WTC11 (cell line): ENCODE results near the gene NEB. TPM values are rescaled to one million over a fixed set of nuclear protein-coding genes. Genes with fewer than 3 reads are reported as not detected.

Experiments
- ATAC-seq: fragments of 200-7000 bp; cut with Tn5 transposase; 2 replicates; pipeline ENCODE4 v1.10.0; 2021; ENCODE audit warnings: mild to moderate bottlenecking, moderate library complexity
- CTCF ChIA-PET: fragments of 300-600 bp; sonication (Branson Sonifier 250); formaldehyde crosslinking; loops from one replicate; lab custom pipeline; 2021; ENCODE audit warnings: antibody characterized with exemption; lab: Charles Lee
- POLR2A ChIA-PET: fragments of 350-600 bp; sonication (Branson Sonifier 250); formaldehyde crosslinking; loops from one replicate; lab custom pipeline; 2021; ENCODE audit warnings: antibody characterized with exemption; lab: Charles Lee
- DNase-seq: peaks from one replicate; pipeline ENCODE4 v3.0.0; 2021; ENCODE audit warnings: low spot score
- H3K27ac Mint-ChIP-seq: 2 replicates; pipeline ENCODE4 v1.8.0; 2021; ENCODE audit warnings: mixed read lengths
- H3K27me3 Mint-ChIP-seq: 2 replicates; pipeline ENCODE4 v1.8.0; 2021; ENCODE audit warnings: low read depth, mild to moderate bottlenecking, moderate library complexity, mixed read lengths
- H3K36me3 Mint-ChIP-seq: 2 replicates; pipeline ENCODE4 v1.8.0; 2021; ENCODE audit warnings: mixed read lengths
- H3K4me1 Mint-ChIP-seq: 2 replicates; pipeline ENCODE4 v1.8.0; 2022; ENCODE audit warnings: mixed read lengths
- H3K4me3 Mint-ChIP-seq: 2 replicates; pipeline ENCODE4 v1.8.0; 2021; ENCODE audit warnings: mild to moderate bottlenecking, moderate library complexity, mixed read lengths
- H3K9me3 Mint-ChIP-seq: 2 replicates; pipeline ENCODE4 v1.8.0; 2021; ENCODE audit warnings: mixed read lengths
- GTF2I ChIP-seq: fragments of 250-450 bp; sonication (Bioruptor Pico); conservative IDR thresholded peaks from 2 replicates; pipeline ENCODE4 v1.4.0; 2021; ENCODE audit warnings: mild to moderate bottlenecking
- PRRX2 ChIP-seq: fragments of 250-450 bp; sonication (Bioruptor Pico); IDR thresholded peaks from 2 replicates; pipeline ENCODE4 v1.8.0; 2021; ENCODE audit warnings: mild to moderate bottlenecking
- ZBTB21 ChIP-seq: sonication (generic); formaldehyde crosslinking; IDR thresholded peaks from 2 replicates; pipeline ENCODE4 v1.8.1; 2023; ENCODE audit warnings: mild to moderate bottlenecking, missing genetic modification reagents, borderline replicate concordance
- ZNF232 ChIP-seq: sonication (generic); formaldehyde crosslinking; IDR thresholded peaks from 2 replicates; pipeline ENCODE4 v1.8.0; 2022; ENCODE audit warnings: mild to moderate bottlenecking, missing genetic modification reagents
- total RNA-seq: library from RNA; stranded (reverse); gene quantifications from 3 replicates; pipeline ENCODE4 v1.2.3, GENCODE V29; 2021
- TF ChIP-seq, protein P1 (sequence below): sonication (generic); formaldehyde crosslinking; IDR thresholded peaks from 2 replicates; pipeline ENCODE4 v1.8.0; 2022; ENCODE audit warnings: missing genetic modification reagents
- TF ChIP-seq, protein P2 (sequence below): sonication (generic); formaldehyde crosslinking; IDR thresholded peaks from 2 replicates; pipeline ENCODE4 v1.8.1; 2023; ENCODE audit warnings: mild to moderate bottlenecking, missing genetic modification reagents, borderline replicate concordance
- TF ChIP-seq, protein P3 (sequence below): fragments of 250-450 bp; sonication (Bioruptor Pico); IDR thresholded peaks from 2 replicates; pipeline ENCODE4 v1.9.0; 2021; ENCODE audit warnings: mild to moderate bottlenecking
- TF ChIP-seq, protein P4 (sequence below): sonication (generic); formaldehyde crosslinking; IDR thresholded peaks from 2 replicates; pipeline ENCODE4 v1.8.0; 2023; ENCODE audit warnings: mild to moderate bottlenecking, missing genetic modification reagents
- TF ChIP-seq, protein P5 (sequence below): sonication (generic); formaldehyde crosslinking; IDR thresholded peaks from 2 replicates; pipeline ENCODE4 v1.8.0; 2023; ENCODE audit warnings: missing genetic modification reagents, mild to moderate bottlenecking, borderline replicate concordance
- TF ChIP-seq, protein P6 (sequence below): sonication (generic); formaldehyde crosslinking; IDR thresholded peaks from 2 replicates; pipeline ENCODE4 v1.8.1; 2023; ENCODE audit warnings: mild to moderate bottlenecking, missing genetic modification reagents

The NEB gene
- total RNA-seq, 1 experiment from 2014 or later: 1.9 TPM

DNA sequence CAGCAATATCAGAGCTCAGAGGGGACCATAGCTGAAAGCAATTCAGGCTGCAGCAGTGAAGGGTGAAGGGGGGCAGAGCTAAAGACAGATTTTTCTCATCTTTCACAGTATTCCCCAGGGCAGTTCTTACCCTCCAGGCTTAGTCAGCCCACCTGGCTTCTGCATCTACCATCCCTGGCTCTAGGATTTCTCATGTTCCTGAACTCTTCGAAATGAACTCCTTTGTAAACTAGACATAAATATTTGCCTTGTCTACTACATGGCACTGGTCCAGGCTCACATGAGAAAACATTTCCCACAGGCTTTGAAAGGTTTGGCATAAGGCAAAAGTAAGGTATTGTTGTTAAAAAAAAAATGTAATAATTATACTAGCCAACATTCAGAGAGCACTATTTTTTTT lies 23.6 kb upstream of the NEB start (continued):
- TF ChIP-seq, protein P1, sequence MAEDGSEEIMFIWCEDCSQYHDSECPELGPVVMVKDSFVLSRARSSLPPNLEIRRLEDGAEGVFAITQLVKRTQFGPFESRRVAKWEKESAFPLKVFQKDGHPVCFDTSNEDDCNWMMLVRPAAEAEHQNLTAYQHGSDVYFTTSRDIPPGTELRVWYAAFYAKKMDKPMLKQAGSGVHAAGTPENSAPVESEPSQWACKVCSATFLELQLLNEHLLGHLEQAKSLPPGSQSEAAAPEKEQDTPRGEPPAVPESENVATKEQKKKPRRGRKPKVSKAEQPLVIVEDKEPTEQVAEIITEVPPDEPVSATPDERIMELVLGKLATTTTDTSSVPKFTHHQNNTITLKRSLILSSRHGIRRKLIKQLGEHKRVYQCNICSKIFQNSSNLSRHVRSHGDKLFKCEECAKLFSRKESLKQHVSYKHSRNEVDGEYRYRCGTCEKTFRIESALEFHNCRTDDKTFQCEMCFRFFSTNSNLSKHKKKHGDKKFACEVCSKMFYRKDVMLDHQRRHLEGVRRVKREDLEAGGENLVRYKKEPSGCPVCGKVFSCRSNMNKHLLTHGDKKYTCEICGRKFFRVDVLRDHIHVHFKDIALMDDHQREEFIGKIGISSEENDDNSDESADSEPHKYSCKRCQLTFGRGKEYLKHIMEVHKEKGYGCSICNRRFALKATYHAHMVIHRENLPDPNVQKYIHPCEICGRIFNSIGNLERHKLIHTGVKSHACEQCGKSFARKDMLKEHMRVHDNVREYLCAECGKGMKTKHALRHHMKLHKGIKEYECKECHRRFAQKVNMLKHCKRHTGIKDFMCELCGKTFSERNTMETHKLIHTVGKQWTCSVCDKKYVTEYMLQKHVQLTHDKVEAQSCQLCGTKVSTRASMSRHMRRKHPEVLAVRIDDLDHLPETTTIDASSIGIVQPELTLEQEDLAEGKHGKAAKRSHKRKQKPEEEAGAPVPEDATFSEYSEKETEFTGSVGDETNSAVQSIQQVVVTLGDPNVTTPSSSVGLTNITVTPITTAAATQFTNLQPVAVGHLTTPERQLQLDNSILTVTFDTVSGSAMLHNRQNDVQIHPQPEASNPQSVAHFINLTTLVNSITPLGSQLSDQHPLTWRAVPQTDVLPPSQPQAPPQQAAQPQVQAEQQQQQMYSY: no peak

DNA sequence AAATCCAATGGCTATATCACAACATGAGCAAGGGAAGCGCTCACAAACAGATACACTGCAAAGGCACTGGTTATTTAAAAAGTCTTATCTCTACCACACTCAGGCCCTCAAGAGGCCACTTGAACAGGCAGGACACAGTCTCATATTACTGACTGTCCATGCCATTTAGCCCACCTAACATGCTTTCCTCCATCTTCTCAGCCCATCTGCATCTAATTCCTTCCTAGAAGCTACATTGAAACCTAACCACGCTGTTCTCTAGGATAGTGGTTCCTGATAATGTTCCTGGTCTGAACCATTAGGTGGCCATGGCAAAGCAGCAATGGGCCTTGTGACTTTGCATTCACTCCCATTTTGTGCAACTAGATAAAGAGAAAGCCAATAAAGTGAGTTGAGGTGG lies 22.5 kb upstream of the NEB start:
- Mint-ChIP-seq H3K36me3 (no peaks in the 10 kb centered on the region), H3K4me1 (peaks cover 12% of the 10 kb centered on the region), H3K4me3 (no peak overlapping the region), H3K9me3 (no peaks in the 10 kb centered on the region), H3K27ac (no peak overlapping the region), H3K27me3 (no peaks in the 10 kb centered on the region)
- TF ChIP-seq, protein P2, sequence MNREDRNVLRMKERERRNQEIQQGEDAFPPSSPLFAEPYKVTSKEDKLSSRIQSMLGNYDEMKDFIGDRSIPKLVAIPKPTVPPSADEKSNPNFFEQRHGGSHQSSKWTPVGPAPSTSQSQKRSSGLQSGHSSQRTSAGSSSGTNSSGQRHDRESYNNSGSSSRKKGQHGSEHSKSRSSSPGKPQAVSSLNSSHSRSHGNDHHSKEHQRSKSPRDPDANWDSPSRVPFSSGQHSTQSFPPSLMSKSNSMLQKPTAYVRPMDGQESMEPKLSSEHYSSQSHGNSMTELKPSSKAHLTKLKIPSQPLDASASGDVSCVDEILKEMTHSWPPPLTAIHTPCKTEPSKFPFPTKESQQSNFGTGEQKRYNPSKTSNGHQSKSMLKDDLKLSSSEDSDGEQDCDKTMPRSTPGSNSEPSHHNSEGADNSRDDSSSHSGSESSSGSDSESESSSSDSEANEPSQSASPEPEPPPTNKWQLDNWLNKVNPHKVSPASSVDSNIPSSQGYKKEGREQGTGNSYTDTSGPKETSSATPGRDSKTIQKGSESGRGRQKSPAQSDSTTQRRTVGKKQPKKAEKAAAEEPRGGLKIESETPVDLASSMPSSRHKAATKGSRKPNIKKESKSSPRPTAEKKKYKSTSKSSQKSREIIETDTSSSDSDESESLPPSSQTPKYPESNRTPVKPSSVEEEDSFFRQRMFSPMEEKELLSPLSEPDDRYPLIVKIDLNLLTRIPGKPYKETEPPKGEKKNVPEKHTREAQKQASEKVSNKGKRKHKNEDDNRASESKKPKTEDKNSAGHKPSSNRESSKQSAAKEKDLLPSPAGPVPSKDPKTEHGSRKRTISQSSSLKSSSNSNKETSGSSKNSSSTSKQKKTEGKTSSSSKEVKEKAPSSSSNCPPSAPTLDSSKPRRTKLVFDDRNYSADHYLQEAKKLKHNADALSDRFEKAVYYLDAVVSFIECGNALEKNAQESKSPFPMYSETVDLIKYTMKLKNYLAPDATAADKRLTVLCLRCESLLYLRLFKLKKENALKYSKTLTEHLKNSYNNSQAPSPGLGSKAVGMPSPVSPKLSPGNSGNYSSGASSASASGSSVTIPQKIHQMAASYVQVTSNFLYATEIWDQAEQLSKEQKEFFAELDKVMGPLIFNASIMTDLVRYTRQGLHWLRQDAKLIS (CRISPR knock-in tag): no peak
- TF ChIP-seq ZNF232 (CRISPR knock-in tag) (no peak), GTF2I (no peak), ZBTB21 (CRISPR knock-in tag) (no peak)
- TF ChIP-seq, protein P3, sequence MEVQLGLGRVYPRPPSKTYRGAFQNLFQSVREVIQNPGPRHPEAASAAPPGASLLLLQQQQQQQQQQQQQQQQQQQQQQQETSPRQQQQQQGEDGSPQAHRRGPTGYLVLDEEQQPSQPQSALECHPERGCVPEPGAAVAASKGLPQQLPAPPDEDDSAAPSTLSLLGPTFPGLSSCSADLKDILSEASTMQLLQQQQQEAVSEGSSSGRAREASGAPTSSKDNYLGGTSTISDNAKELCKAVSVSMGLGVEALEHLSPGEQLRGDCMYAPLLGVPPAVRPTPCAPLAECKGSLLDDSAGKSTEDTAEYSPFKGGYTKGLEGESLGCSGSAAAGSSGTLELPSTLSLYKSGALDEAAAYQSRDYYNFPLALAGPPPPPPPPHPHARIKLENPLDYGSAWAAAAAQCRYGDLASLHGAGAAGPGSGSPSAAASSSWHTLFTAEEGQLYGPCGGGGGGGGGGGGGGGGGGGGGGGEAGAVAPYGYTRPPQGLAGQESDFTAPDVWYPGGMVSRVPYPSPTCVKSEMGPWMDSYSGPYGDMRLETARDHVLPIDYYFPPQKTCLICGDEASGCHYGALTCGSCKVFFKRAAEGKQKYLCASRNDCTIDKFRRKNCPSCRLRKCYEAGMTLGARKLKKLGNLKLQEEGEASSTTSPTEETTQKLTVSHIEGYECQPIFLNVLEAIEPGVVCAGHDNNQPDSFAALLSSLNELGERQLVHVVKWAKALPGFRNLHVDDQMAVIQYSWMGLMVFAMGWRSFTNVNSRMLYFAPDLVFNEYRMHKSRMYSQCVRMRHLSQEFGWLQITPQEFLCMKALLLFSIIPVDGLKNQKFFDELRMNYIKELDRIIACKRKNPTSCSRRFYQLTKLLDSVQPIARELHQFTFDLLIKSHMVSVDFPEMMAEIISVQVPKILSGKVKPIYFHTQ: no peak
- TF ChIP-seq, protein P4, sequence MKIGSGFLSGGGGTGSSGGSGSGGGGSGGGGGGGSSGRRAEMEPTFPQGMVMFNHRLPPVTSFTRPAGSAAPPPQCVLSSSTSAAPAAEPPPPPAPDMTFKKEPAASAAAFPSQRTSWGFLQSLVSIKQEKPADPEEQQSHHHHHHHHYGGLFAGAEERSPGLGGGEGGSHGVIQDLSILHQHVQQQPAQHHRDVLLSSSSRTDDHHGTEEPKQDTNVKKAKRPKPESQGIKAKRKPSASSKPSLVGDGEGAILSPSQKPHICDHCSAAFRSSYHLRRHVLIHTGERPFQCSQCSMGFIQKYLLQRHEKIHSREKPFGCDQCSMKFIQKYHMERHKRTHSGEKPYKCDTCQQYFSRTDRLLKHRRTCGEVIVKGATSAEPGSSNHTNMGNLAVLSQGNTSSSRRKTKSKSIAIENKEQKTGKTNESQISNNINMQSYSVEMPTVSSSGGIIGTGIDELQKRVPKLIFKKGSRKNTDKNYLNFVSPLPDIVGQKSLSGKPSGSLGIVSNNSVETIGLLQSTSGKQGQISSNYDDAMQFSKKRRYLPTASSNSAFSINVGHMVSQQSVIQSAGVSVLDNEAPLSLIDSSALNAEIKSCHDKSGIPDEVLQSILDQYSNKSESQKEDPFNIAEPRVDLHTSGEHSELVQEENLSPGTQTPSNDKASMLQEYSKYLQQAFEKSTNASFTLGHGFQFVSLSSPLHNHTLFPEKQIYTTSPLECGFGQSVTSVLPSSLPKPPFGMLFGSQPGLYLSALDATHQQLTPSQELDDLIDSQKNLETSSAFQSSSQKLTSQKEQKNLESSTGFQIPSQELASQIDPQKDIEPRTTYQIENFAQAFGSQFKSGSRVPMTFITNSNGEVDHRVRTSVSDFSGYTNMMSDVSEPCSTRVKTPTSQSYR (CRISPR knock-in tag): no peak
- ATAC-seq: no peak
- no peak for DNase-seq
- POLR2A ChIA-PET: no interaction called here
- CTCF ChIA-PET: interaction anchor here (1.2 kb wide), 1 partner anchor 23 kb away, joined by 3 read pairs; the partner anchor contains the start of gene NEB

DNA sequence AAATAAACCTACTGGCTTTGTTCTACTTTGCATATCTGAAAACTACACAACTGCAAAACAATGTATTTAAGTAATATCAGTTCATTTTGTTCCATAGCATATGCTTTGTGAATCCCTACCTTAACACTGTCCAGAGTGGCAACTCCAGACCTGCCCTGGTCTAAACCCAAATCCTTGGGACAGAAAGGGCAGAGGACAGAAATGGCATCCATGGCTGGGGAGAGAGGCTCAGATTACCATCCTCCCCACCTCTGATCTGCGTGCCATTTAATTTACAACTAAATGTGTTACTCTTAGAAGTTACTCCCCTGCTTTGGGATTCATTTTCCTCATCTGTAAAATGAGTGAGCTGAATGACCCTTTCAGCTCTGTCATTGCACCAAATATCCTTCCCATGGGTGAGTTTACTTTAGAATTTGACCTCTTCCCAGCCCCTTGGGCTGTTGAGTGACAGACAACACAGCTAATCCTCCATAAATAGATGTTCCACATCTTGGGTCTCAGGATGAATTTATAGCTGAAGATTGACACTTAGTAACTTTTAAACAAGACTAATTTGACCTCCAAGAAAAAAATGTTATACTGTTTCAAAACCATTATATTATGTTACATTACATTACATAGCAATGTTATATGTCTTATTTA lies 20.1 kb upstream of the NEB start:
- Mint-ChIP-seq H3K27ac (no peak overlapping the region), H3K4me3 (no peak overlapping the region), H3K36me3 (no peaks in the 10 kb centered on the region), H3K4me1 (peaks cover 12% of the 10 kb centered on the region), H3K27me3 (no peaks in the 10 kb centered on the region), H3K9me3 (no peaks in the 10 kb centered on the region)
- CTCF ChIA-PET: interaction anchor here (1.1 to 1.2 kb wide), 2 partner anchors 17 to 84 kb away, joined by 3 to 4 read pairs; no protein-coding TSS in a partner anchor
- TF ChIP-seq, protein P5, sequence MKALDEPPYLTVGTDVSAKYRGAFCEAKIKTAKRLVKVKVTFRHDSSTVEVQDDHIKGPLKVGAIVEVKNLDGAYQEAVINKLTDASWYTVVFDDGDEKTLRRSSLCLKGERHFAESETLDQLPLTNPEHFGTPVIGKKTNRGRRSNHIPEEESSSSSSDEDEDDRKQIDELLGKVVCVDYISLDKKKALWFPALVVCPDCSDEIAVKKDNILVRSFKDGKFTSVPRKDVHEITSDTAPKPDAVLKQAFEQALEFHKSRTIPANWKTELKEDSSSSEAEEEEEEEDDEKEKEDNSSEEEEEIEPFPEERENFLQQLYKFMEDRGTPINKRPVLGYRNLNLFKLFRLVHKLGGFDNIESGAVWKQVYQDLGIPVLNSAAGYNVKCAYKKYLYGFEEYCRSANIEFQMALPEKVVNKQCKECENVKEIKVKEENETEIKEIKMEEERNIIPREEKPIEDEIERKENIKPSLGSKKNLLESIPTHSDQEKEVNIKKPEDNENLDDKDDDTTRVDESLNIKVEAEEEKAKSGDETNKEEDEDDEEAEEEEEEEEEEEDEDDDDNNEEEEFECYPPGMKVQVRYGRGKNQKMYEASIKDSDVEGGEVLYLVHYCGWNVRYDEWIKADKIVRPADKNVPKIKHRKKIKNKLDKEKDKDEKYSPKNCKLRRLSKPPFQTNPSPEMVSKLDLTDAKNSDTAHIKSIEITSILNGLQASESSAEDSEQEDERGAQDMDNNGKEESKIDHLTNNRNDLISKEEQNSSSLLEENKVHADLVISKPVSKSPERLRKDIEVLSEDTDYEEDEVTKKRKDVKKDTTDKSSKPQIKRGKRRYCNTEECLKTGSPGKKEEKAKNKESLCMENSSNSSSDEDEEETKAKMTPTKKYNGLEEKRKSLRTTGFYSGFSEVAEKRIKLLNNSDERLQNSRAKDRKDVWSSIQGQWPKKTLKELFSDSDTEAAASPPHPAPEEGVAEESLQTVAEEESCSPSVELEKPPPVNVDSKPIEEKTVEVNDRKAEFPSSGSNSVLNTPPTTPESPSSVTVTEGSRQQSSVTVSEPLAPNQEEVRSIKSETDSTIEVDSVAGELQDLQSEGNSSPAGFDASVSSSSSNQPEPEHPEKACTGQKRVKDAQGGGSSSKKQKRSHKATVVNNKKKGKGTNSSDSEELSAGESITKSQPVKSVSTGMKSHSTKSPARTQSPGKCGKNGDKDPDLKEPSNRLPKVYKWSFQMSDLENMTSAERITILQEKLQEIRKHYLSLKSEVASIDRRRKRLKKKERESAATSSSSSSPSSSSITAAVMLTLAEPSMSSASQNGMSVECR (CRISPR knock-in tag): no peak
- TF ChIP-seq, protein P6, sequence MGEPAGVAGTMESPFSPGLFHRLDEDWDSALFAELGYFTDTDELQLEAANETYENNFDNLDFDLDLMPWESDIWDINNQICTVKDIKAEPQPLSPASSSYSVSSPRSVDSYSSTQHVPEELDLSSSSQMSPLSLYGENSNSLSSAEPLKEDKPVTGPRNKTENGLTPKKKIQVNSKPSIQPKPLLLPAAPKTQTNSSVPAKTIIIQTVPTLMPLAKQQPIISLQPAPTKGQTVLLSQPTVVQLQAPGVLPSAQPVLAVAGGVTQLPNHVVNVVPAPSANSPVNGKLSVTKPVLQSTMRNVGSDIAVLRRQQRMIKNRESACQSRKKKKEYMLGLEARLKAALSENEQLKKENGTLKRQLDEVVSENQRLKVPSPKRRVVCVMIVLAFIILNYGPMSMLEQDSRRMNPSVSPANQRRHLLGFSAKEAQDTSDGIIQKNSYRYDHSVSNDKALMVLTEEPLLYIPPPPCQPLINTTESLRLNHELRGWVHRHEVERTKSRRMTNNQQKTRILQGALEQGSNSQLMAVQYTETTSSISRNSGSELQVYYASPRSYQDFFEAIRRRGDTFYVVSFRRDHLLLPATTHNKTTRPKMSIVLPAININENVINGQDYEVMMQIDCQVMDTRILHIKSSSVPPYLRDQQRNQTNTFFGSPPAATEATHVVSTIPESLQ (CRISPR knock-in tag): no peak
- TF ChIP-seq PRRX2: no peak
- DNase-seq (no peak), ATAC-seq (no peak)
- POLR2A ChIA-PET: no interaction called here
